Gastrocnemius medialis (tissue), 4 donors: Measurements from ENCODE around the gene PARP12.

ENCODE experiments used
- POLR2A ChIP-seq, 2 donors: fragments of 450-650 bp; IDR thresholded peaks; one replicate each; pipeline ENCODE4 v1.6.1; 2017; ENCODE audit warnings: antibody characterized with exemption in 2 of 2, mild to moderate bottlenecking in 2 of 2, moderate library complexity in 2 of 2
- TF ChIP-seq, protein P1 (sequence below), 5 experiments: fragments of 450-650 bp in 3 of 5; fragments of 200-600 bp in 2 of 5; sonication (generic) in 2 of 5; IDR thresholded peaks in 4 of 5; conservative IDR thresholded peaks in 1 of 5; 1 replicate in 4 of 5; 2 replicates in 1 of 5; pipeline ENCODE4 v1.5.1; 2016 to 2019; ENCODE audit warnings: antibody characterized with exemption in 5 of 5, mild to moderate bottlenecking in 3 of 5, moderate library complexity in 3 of 5

GRCh38 chr7:140051820-140052219 lies 10.9 kb downstream of the PARP12 start:
- TF ChIP-seq, protein P1, sequence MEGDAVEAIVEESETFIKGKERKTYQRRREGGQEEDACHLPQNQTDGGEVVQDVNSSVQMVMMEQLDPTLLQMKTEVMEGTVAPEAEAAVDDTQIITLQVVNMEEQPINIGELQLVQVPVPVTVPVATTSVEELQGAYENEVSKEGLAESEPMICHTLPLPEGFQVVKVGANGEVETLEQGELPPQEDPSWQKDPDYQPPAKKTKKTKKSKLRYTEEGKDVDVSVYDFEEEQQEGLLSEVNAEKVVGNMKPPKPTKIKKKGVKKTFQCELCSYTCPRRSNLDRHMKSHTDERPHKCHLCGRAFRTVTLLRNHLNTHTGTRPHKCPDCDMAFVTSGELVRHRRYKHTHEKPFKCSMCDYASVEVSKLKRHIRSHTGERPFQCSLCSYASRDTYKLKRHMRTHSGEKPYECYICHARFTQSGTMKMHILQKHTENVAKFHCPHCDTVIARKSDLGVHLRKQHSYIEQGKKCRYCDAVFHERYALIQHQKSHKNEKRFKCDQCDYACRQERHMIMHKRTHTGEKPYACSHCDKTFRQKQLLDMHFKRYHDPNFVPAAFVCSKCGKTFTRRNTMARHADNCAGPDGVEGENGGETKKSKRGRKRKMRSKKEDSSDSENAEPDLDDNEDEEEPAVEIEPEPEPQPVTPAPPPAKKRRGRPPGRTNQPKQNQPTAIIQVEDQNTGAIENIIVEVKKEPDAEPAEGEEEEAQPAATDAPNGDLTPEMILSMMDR (IDR thresholded peaks at IDR 0.05 in 4 of 5, conservative IDR thresholded peaks at IDR 0.05 in 1 of 5): no peak
- TF ChIP-seq POLR2A (IDR thresholded peaks at IDR 0.05): no peak
